A549 (cell line): ENCODE data around the gene CREM. TPM values are rescaled to one million over a fixed set of nuclear protein-coding genes. Genes with fewer than 3 reads are reported as not detected.

Experiments used
- ATAC-seq, 2 experiments: fragments of 200-7000 bp in 1 of 2; fragments of >200 bp in 1 of 2; cut with Nextera tagmentation in 1 of 2; cut with Tn5 transposase in 1 of 2; 3 replicates each; pipeline versions ENCODE4 v1.8.0 to v1.9.1; 2018 to 2020; ENCODE audit warnings: mild to moderate bottlenecking in 1 of 2, moderate library complexity in 1 of 2
- CTCF ChIA-PET: fragments of 300-600 bp; sonication (Branson Sonifier 250); formaldehyde crosslinking; extraction: SDS; loops from one replicate; lab custom pipeline; 2021; ENCODE audit warnings: antibody characterized with exemption, inconsistent platforms; lab: Yijun Ruan, JAX
- POLR2A ChIA-PET: fragments of 350-600 bp; formaldehyde crosslinking; extraction: SDS; loops from one replicate; lab custom pipeline; 2021; ENCODE audit warnings: antibody characterized with exemption, inconsistent platforms; lab: Yijun Ruan, JAX
- DNase-seq, 2 experiments: peaks; one replicate each; pipeline versions ENCODE4 v3.0.0 to v3.0.0-alpha.2; 2011 to 2016; ENCODE audit warnings: low read depth in 1 of 2, low spot score in 1 of 2
- FAIRE-seq: peaks from 2 replicates; lab custom pipeline; 2011; peaks lifted over from hg19 to GRCh38; lab: Jason Lieb, UNC
- H3K27ac ChIP-seq, 2 experiments: fragments of >200 bp; sonication (Bioruptor Twin); formaldehyde crosslinking; 3 replicates each; pipeline ENCODE4 v1.5.1; 2016 to 2017
- H3K4me1 ChIP-seq: fragments of >200 bp; sonication (Bioruptor Twin); formaldehyde crosslinking; 3 replicates; pipeline ENCODE4 v1.6.1; 2016
- H3K4me2 ChIP-seq: fragments of >200 bp; sonication (Bioruptor Twin); formaldehyde crosslinking; 3 replicates; pipeline ENCODE4 v1.6.1; 2016
- H3K4me3 ChIP-seq: fragments of >200 bp; sonication (Bioruptor Twin); formaldehyde crosslinking; 3 replicates; pipeline ENCODE4 v1.5.1; 2016
- H3K9me3 ChIP-seq: fragments of >200 bp; sonication (Bioruptor Twin); formaldehyde crosslinking; 3 replicates; pipeline ENCODE4 v1.6.1; 2016
- BHLHE40 ChIP-seq: IDR thresholded peaks from 2 replicates; pipeline ENCODE4 v1.6.1; 2012; ENCODE audit warnings: low read depth, low read length, inconsistent platforms
- CBX2 ChIP-seq: fragments of 200-600 bp; sonication (generic); IDR thresholded peaks from 2 replicates; pipeline ENCODE4 v1.6.1; 2016; ENCODE audit warnings: low read depth, mild to moderate bottlenecking, borderline replicate concordance
- CBX8 ChIP-seq: fragments of 200-600 bp; sonication (generic); IDR thresholded peaks from 2 replicates; pipeline ENCODE4 v1.6.1; 2016
- CEBPB ChIP-seq, 2 experiments: fragments of >200 bp in 1 of 2; sonication (Bioruptor Twin) in 1 of 2; formaldehyde crosslinking in 1 of 2; IDR thresholded peaks; 2 replicates each; pipeline ENCODE4 v1.6.1; 2012 to 2016
- CHD2 ChIP-seq: fragments of 150-350 bp; IDR thresholded peaks from 2 replicates; pipeline ENCODE4 v1.6.1; 2014; ENCODE audit warnings: low read length; ENCODE audit not compliant: partially characterized antibody
- CHD4 ChIP-seq: fragments of 200-600 bp; sonication (generic); IDR thresholded peaks from 2 replicates; pipeline ENCODE4 v1.6.1; 2016; ENCODE audit warnings: antibody characterized with exemption, mild to moderate bottlenecking, borderline replicate concordance
- FOSB ChIP-seq: fragments of 250-450 bp; sonication (Bioruptor Pico); IDR thresholded peaks from 2 replicates; pipeline ENCODE4 v1.5.0; 2020; ENCODE audit warnings: mild to moderate bottlenecking, moderate library complexity
- GATA3 ChIP-seq: IDR thresholded peaks from 2 replicates; pipeline ENCODE4 v1.6.1; 2012; ENCODE audit warnings: borderline replicate concordance
- HDAC2 ChIP-seq: fragments of 200-600 bp; sonication (generic); IDR thresholded peaks from 2 replicates; pipeline ENCODE4 v1.6.1; 2016
- HOXA7 ChIP-seq: fragments of 250-450 bp; sonication (Bioruptor Pico); IDR thresholded peaks from 2 replicates; pipeline ENCODE4 v1.5.0; 2020; ENCODE audit warnings: mild to moderate bottlenecking, moderate library complexity
- HOXB13 ChIP-seq: fragments of 250-450 bp; sonication (Bioruptor Pico); IDR thresholded peaks from 2 replicates; pipeline ENCODE4 v1.5.0; 2020; ENCODE audit warnings: low read depth, mild to moderate bottlenecking, moderate library complexity
- HOXB5 ChIP-seq: fragments of 250-450 bp; sonication (Bioruptor Pico); IDR thresholded peaks from 2 replicates; pipeline ENCODE4 v1.5.0; 2020; ENCODE audit warnings: mild to moderate bottlenecking, moderate library complexity
- JUN ChIP-seq, 2 experiments: fragments of >200 bp; sonication (Bioruptor Twin); formaldehyde crosslinking; IDR thresholded peaks; 2 replicates in 1 of 2; 3 replicates in 1 of 2; pipeline ENCODE4 v1.6.1; 2016 to 2017
- KDM1A ChIP-seq: fragments of 200-600 bp; sonication (generic); IDR thresholded peaks from 2 replicates; pipeline ENCODE4 v1.6.1; 2016; ENCODE audit warnings: low read depth, mild to moderate bottlenecking
- KDM5A ChIP-seq: fragments of 200-600 bp; sonication (generic); IDR thresholded peaks from 2 replicates; pipeline ENCODE4 v1.6.1; 2016; ENCODE audit warnings: antibody characterized with exemption, mild to moderate bottlenecking
- MAFK ChIP-seq: fragments of 450-650 bp; IDR thresholded peaks from 2 replicates; pipeline ENCODE4 v1.6.1; 2014; ENCODE audit not compliant: partially characterized antibody
- MAZ ChIP-seq: fragments of 150-350 bp; IDR thresholded peaks from 2 replicates; pipeline ENCODE4 v1.6.1; 2014; ENCODE audit warnings: antibody characterized with exemption, low read depth, low read length, borderline replicate concordance
- MYC ChIP-seq: IDR thresholded peaks from 2 replicates; pipeline ENCODE4 v1.6.1; 2012; ENCODE audit warnings: mild to moderate bottlenecking, inconsistent platforms, low read length, improper control_type of control experiment, borderline replicate concordance
- PHF8 ChIP-seq: fragments of 200-600 bp; sonication (generic); IDR thresholded peaks from 2 replicates; pipeline ENCODE4 v1.6.1; 2016; ENCODE audit warnings: low read depth, mild to moderate bottlenecking, antibody characterized with exemption, moderate library complexity, borderline replicate concordance
- POLR2A ChIP-seq: IDR thresholded peaks from 2 replicates; pipeline ENCODE4 v1.6.1; 2012; ENCODE audit warnings: mild to moderate bottlenecking, low read length
- RCOR1 ChIP-seq: fragments of 150-350 bp; IDR thresholded peaks from 2 replicates; pipeline ENCODE4 v1.6.1; 2014; ENCODE audit warnings: antibody characterized with exemption, low read length, low read depth
- RFX5 ChIP-seq: fragments of 450-650 bp; IDR thresholded peaks from 2 replicates; pipeline ENCODE4 v1.7.1; 2014; ENCODE audit warnings: antibody characterized with exemption, mild to moderate bottlenecking, moderate library complexity
- SMC3 ChIP-seq: fragments of >200 bp; sonication (Bioruptor Twin); formaldehyde crosslinking; IDR thresholded peaks from 3 replicates; pipeline ENCODE4 v1.6.1; 2018; ENCODE audit warnings: inconsistent platforms
- TFCP2L1 ChIP-seq: fragments of 250-450 bp; sonication (Bioruptor Pico); IDR thresholded peaks from 2 replicates; pipeline ENCODE4 v1.5.0; 2021; ENCODE audit warnings: mild to moderate bottlenecking
- ZC3H11A ChIP-seq: fragments of 450-650 bp; IDR thresholded peaks from 2 replicates; pipeline ENCODE4 v1.6.1; 2014; ENCODE audit warnings: antibody characterized with exemption, mild to moderate bottlenecking
- ZNF302 ChIP-seq: fragments of 250-450 bp; sonication (Bioruptor Pico); IDR thresholded peaks from 2 replicates; pipeline ENCODE4 v1.9.0; 2021; ENCODE audit warnings: inconsistent platforms, mild to moderate bottlenecking, moderate library complexity
- ZSCAN20 ChIP-seq: fragments of 250-450 bp; sonication (Bioruptor Pico); IDR thresholded peaks from 2 replicates; pipeline ENCODE4 v1.8.0; 2022; ENCODE audit warnings: mild to moderate bottlenecking, moderate library complexity
- WGBS: methylation state at CpG from one replicate; pipeline ENCODE4 v1.1.6; 2017; ENCODE audit errors: missing lambda C conversion rate; 5-methylcytosine and 5-hydroxymethylcytosine counted together
- polyA plus RNA-seq, 4 experiments: library from polyadenylated mRNA; depleted of rRNA in 3 of 4; stranded (reverse); fragments of >200 nt; fragmentation: RNase III in 1 of 4; extraction: RNeasy Plus Mini Kit Qiagen cat#74134 plus additional on column Dnase treatment in 1 of 4; gene quantifications; 2 replicates in 3 of 4; 3 replicates in 1 of 4; pipeline ENCODE4 v1.2.3, GENCODE V29; 2011 to 2017
- TF ChIP-seq, protein P1 (sequence below): IDR thresholded peaks from 2 replicates; pipeline ENCODE4 v1.6.1; 2012
- TF ChIP-seq, protein P2 (sequence below): fragments of >200 bp; sonication (Bioruptor Twin); formaldehyde crosslinking; IDR thresholded peaks from 3 replicates; pipeline ENCODE4 v1.6.1; 2016
- TF ChIP-seq, protein P3 (sequence below): fragments of 250-450 bp; sonication (Bioruptor Pico); IDR thresholded peaks from 2 replicates; pipeline ENCODE4 v1.5.0; 2021; ENCODE audit warnings: mild to moderate bottlenecking, moderate library complexity, borderline replicate concordance
- TF ChIP-seq, protein P4 (sequence below): IDR thresholded peaks from 2 replicates; pipeline ENCODE4 v1.6.1; 2012; ENCODE audit warnings: low read depth, borderline replicate concordance
- TF ChIP-seq, protein P5 (sequence below): fragments of 200-600 bp; sonication (generic); IDR thresholded peaks from 2 replicates; pipeline ENCODE4 v1.6.1; 2016; ENCODE audit warnings: antibody characterized with exemption, mild to moderate bottlenecking, moderate library complexity

The CREM gene
- polyA plus RNA-seq, 2 of the 4 experiments (the other 2 are of a cell fraction): 53.3 to 112 TPM

DNA sequence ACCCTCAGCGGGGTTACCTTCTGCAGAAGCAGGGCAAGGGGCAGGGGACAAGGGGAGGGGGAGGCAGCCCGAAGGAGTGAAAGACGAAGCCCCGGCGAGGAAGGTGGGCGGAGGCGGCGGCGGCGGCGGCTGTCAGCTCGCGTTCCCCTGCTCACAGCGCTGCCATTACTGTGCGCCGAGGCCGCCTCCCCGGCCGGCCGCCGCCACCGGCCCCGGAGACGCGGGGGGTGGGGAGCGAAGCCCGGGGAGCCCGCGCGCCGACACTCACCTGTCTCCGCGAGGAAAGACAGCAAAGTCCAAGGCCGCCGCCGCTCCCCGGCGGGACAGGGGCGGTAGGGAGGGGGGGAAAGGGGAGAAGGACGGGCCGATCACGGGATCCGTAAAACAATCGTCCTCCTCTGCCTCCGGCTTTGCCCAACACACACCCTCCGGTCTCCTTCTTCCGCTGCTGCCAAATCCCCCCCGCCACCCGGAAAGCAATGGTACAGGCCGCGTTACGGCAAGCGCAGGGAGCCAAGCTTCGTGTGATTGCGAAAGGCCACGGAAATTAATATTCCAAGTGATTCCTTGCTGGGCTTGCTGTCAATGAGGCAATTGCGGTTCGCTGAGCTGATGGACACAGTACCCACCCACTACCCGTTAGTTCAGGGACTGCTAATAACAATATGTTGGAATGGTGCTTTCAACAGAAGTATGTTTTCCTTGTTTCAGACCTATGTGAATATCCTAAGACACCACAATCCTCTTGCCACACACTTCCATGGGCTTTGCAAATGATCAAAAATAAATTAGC, 36.3 kb upstream of the CREM start, which contains the start of gene CUL2:
Gene CUL2 (minus strand): TSS at position 180 of the 793 bp plus-strand sequence. CDS start 19,024 bp downstream, outside the sequence.
- Histone ChIP-seq H3K27ac (peak within 1 kb of the TSS; percentile 99), H3K4me2 (peak within 1 kb of the TSS; percentile 93), H3K9me3 (peaks cover 12% of the 10 kb centered on the region), H3K4me1 (peaks cover 13% of the 10 kb centered on the region; the same call in 2 of the 3 replicates), H3K4me3 (peak within 1 kb of the TSS; percentile 86)
- 1% methylated on average over 24 of the region's 59 CpGs for WGBS
- POLR2A ChIA-PET: interaction anchor here (0.5 to 2.4 kb wide), 3 partner anchors 36 to 200 kb away, joined by 3 to 7 read pairs (median 4); partner anchors contain the start of gene CREM
- CTCF ChIA-PET: interaction anchor here (1.0 kb wide), 1 partner anchor 30 kb away, joined by 3 read pairs; no protein-coding TSS in a partner anchor
- DNase-seq (peak; percentile 84 to 96), ATAC-seq (peak; percentile 98 to 99), FAIRE-seq (no peak)
- TF ChIP-seq PHF8 (0 out of 2 replicates have a peak, but pooled peaks have one; percentile 28), ZNF302 (CRISPR knock-in tag) (no peak), GATA3 (peak; percentile 78), CEBPB (IDR thresholded peaks at IDR 0.05) (peak; percentile 96 to 98), BHLHE40 (peak; percentile 59), RFX5 (no peak), FOSB (CRISPR knock-in tag) (no peak), RCOR1 (no peak), SMC3 (no peak), HOXB13 (CRISPR knock-in tag) (no peak), HDAC2 (no peak), HOXB5 (0 out of 2 replicates have a peak, but pooled peaks have one; percentile 33), CBX8 (no peak), ZSCAN20 (CRISPR knock-in tag) (no peak), CBX2 (no peak), KDM1A (no peak), MAFK (no peak), JUN (IDR thresholded peaks at IDR 0.05) (peak; percentile 85 to 90), TFCP2L1 (no peak), CHD4 (no peak), KDM5A (peak; percentile 82), MYC (peak; percentile 47; the same call in 1 of the 2 replicates), ZC3H11A (no peak), HOXA7 (CRISPR knock-in tag) (no peak), MAZ (no peak), CHD2 (peak; percentile 31), POLR2A (peak; percentile 28; the same call in 1 of the 2 replicates)
- TF ChIP-seq, protein P1, sequence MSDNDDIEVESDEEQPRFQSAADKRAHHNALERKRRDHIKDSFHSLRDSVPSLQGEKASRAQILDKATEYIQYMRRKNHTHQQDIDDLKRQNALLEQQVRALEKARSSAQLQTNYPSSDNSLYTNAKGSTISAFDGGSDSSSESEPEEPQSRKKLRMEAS: peak; percentile 79
- TF ChIP-seq, protein P2, sequence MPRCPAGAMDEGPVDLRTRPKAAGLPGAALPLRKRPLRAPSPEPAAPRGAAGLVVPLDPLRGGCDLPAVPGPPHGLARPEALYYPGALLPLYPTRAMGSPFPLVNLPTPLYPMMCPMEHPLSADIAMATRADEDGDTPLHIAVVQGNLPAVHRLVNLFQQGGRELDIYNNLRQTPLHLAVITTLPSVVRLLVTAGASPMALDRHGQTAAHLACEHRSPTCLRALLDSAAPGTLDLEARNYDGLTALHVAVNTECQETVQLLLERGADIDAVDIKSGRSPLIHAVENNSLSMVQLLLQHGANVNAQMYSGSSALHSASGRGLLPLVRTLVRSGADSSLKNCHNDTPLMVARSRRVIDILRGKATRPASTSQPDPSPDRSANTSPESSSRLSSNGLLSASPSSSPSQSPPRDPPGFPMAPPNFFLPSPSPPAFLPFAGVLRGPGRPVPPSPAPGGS: peak; percentile 75; the same call in 2 of the 3 replicates
- TF ChIP-seq, protein P3, sequence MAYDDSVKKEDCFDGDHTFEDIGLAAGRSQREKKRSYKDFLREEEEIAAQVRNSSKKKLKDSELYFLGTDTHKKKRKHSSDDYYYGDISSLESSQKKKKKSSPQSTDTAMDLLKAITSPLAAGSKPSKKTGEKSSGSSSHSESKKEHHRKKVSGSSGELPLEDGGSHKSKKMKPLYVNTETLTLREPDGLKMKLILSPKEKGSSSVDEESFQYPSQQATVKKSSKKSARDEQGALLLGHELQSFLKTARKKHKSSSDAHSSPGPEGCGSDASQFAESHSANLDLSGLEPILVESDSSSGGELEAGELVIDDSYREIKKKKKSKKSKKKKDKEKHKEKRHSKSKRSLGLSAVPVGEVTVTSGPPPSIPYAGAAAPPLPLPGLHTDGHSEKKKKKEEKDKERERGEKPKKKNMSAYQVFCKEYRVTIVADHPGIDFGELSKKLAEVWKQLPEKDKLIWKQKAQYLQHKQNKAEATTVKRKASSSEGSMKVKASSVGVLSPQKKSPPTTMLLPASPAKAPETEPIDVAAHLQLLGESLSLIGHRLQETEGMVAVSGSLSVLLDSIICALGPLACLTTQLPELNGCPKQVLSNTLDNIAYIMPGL (CRISPR knock-in tag): no peak
- TF ChIP-seq, protein P4, sequence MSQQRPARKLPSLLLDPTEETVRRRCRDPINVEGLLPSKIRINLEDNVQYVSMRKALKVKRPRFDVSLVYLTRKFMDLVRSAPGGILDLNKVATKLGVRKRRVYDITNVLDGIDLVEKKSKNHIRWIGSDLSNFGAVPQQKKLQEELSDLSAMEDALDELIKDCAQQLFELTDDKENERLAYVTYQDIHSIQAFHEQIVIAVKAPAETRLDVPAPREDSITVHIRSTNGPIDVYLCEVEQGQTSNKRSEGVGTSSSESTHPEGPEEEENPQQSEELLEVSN: no peak
- TF ChIP-seq, protein P5, sequence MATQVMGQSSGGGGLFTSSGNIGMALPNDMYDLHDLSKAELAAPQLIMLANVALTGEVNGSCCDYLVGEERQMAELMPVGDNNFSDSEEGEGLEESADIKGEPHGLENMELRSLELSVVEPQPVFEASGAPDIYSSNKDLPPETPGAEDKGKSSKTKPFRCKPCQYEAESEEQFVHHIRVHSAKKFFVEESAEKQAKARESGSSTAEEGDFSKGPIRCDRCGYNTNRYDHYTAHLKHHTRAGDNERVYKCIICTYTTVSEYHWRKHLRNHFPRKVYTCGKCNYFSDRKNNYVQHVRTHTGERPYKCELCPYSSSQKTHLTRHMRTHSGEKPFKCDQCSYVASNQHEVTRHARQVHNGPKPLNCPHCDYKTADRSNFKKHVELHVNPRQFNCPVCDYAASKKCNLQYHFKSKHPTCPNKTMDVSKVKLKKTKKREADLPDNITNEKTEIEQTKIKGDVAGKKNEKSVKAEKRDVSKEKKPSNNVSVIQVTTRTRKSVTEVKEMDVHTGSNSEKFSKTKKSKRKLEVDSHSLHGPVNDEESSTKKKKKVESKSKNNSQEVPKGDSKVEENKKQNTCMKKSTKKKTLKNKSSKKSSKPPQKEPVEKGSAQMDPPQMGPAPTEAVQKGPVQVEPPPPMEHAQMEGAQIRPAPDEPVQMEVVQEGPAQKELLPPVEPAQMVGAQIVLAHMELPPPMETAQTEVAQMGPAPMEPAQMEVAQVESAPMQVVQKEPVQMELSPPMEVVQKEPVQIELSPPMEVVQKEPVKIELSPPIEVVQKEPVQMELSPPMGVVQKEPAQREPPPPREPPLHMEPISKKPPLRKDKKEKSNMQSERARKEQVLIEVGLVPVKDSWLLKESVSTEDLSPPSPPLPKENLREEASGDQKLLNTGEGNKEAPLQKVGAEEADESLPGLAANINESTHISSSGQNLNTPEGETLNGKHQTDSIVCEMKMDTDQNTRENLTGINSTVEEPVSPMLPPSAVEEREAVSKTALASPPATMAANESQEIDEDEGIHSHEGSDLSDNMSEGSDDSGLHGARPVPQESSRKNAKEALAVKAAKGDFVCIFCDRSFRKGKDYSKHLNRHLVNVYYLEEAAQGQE: no peak
